GM19468 (cell line): Measurements from ENCODE around the gene PIP4K2A.
"Not testable (repeated sequence)": the region's sequence is repeated elsewhere in the genome, so short reads cannot be mapped to it uniquely, and the experiment has no call there.

ENCODE experiments used
- ATAC-seq: cut with Tn5 transposase; IDR thresholded peaks from one replicate; pipeline ENCODE4 v1.9.1; 2021; ENCODE audit warnings: mild to moderate bottlenecking, moderate library complexity, moderate number of reproducible peaks; ENCODE audit not compliant: unreplicated experiment; ENCODE audit errors: extremely low read depth

Gene PIP4K2A

GRCh38 chr10:22720667-22721066 is 6.3 kb upstream of the PIP4K2A start:
- no peak for ATAC-seq

DNA sequence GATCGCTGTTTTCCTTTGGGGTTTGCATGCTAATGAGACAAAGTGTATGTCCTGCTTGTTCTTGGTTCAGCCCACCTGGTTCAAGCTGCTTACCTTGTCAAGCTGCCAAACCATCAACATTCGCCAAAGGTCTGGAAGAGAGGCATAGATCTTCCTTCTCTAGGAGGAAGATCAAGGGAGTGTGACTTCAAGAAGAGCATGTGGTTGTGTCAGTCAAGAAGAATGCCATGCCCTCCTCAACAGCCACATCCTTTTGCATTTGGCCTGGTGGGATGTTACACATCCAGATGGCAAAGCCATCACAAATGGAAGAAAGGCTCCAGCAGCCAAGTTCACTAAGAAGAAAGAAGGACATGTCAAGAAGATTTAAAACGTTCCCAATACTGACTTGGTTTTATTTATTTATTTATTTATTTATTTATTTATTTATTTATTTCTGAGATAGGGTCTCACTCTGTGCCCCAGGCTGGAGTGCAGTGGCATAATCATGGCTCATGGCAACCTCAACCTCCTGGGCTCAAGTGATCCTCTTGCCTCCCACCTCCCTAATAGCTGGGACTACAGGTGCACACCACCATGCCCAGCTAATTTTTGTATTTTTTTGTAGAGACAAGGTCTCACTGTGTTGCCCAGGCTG is 5.1 kb upstream of the PIP4K2A start:
- no peak for ATAC-seq

GRCh38 chr10:22718659-22719058 is 4.3 kb upstream of the PIP4K2A start:
- not testable (repeated sequence) for ATAC-seq

DNA sequence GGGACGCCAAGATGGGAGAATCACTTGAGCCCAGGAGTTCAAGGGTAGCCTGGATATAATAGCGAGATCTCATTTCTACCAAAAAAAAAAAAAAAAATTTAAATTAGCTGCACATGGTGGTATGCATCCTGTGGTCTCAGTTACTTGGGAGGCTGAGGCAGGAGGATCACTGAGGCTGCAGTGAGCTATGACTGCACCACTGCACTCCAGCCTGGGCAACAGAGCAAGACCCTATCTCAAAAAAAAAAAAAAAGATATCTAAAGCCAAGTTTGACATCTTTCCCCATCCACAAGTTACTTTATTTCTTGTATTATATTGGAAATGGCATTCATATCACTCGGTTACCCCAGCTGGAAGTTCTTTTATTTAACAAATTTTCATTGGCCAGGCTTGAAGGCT is 3.4 kb upstream of the PIP4K2A start:
- ATAC-seq, result no peak

GRCh38 chr10:22716943-22717342 is 2.6 kb upstream of the PIP4K2A start:
- no peak for ATAC-seq

DNA sequence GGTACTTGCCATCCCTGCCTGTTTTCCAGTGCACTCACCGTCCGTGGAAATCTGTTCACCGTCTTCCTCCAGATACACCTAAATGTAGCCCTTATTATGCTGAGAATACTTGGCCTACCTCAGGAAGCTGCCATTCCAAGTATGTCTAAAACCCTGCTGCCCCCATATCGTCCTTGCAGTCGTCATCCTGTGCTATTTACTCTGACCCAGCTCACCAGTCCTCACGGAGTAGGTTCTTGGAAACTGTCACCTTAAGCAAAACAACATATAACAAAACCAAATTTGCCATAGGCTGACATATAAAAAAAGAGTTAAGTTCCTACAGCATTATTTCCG is 880 bp upstream of the PIP4K2A start:
- no peak for ATAC-seq

DNA sequence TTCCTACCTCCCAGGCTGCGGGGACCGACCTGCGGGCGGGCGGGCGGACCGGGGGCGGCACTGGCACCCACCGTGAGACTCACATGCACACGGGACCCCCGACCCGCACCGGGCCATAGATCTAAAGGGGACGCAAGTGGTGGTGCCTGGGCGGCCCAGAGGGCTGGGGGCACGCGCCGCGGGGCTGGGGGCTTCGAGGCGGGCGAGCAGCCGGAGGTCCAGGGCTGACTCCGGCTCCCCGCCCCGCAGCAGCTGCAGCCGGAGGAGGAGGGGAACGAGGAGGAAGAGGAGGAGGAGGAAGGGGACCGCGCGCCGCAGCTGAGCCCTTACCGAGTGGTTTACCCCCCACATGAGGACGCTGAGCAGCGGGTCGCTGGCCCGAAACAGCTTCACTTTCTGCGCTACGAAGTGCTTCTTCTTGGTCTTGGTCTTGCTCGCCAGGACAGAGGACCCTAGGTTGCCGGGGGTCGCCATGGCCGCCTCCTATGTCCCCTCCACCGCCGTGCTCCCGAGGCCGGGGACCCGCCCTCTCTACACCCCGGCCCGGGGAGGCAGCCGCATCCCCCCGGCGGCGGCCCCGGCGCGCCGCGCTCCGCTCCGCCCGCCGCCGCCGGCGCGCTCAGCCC is 412 bp downstream of the PIP4K2A start:
- ATAC-seq, result no peak

DNA sequence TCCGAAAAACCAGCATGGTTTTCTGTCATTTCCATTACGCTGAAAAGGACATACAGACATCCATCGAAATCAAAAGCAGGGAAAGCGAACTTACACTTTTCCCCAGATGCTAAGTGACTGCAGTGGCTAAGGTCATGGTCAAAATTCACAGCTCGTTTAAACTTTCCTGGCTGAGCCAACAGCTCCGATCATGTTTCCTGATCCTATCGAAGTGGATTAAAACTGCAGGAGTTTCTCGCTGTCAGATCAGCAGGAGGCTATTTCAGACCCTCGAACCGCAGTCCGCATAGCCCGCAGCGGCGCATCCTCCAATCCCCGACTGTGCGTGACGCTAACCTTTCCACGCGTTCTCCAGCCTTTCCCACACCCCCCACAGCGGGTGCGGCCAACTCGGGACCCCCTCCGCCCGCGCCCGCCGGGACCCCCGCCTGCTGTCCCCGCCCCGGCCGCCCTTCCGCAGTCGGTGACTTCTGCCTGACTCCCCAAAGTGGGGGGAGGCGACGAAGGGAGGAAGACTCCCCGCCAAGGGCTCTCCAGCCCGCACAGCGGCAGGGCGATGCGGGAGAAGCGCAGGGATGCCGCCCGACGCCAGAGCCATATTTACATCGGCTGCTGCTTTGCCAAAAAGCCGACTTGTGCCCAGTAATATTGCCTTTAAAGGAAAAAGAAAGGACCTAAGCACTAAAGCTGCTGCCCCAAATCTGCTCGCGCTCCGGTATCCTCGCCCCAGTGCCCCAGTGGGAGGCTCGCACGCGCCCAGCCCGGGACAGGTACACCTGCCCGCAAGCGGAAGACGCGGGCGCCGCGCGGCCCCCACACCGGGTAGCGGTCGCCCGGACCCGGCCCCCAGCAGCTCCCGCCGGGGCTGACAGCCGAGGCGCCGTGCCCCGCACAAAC is 1.2 kb downstream of the PIP4K2A start:
- ATAC-seq, result no peak

GRCh38 chr10:22712211-22712955 is 2.0 kb downstream of the PIP4K2A start:
- no peak for ATAC-seq

DNA sequence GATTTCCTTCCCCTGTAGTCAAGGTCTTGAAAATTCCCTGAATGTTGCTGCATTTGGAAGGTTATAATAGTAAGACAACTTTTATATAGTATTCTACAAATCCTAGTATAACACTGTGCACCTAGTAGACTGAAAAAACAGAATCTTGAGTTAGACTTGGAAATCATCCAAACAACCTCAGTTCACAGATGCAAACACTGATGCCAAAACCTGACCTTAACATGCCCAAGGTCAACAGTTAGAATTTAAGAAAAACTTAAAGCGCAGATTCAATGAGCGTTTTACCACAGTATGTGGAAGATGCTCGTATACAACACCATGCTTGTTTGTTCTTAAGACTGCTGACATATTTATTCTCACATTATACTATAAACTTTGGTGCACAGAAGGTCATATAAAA is 3.0 kb downstream of the PIP4K2A start:
- no peak for ATAC-seq

DNA sequence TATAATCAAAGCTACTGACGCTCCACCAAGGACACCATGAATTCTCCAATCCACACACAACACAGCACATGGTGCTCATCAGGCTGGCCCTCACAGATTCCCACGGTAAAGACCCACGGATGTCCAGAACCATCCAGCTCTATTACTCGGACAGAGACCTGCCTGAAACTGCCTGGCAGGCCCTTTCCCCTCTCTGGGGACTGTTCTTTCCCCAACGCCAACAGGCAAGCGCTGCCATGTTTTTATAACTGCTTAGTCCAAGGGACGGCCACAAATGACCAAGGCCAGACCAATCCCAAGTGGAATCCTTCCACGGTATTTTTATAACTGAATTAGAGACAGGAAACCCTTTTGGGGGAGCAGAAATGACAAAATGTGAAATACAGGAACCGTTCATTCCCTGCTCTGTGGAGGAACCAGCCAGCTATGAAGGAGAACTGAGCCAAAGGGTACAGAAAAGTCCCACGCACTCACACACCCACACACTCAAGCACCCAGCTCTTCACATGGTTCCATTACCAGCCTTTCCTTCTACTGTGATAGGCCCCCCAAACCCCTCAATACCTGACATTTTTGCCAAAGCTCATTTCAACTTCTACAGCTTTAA is 4.1 kb downstream of the PIP4K2A start:
- no peak for ATAC-seq

GRCh38 chr10:22708772-22709171 is 5.6 kb downstream of the PIP4K2A start:
- ATAC-seq, result no peak

DNA sequence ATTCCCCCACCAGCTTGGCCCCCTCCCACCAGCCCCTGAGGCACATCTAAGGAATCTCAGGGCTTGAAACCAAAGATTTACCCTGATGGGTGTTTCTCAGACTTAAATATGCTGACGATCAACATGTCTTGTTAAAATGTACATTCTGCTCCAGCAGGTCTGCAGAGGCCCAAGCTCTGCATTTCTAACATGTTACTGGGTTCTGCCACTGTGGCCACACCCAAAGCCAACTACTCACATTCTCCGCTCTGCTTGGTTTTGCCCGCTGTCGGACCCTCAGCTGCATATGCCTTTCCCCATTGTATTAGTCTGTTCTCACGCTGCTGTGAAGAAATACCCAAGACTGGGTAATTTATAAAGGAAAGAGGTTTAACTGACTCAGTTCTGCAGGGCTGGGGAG is 8.9 kb downstream of the PIP4K2A start:
- no peak for ATAC-seq

DNA sequence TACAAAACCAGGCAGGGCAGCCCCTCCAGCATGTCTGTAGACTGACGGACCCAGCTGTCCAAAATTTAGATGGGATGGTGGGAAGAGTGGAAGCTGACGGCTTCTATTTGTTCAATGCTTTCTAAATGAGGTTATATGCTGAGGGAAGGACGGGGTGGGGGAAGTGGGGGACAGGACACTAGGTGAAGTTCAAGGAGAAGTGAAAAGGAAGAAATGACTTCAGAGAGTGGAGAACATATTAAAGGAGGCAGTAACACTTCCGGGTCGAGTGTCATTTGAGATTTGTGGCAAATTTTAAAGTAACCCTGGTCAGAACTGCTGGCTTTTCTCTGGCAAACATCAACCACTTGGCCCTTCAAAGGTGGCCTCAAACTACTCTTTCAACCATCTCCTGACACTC is 9.4 kb downstream of the PIP4K2A start:
- no peak for ATAC-seq

DNA sequence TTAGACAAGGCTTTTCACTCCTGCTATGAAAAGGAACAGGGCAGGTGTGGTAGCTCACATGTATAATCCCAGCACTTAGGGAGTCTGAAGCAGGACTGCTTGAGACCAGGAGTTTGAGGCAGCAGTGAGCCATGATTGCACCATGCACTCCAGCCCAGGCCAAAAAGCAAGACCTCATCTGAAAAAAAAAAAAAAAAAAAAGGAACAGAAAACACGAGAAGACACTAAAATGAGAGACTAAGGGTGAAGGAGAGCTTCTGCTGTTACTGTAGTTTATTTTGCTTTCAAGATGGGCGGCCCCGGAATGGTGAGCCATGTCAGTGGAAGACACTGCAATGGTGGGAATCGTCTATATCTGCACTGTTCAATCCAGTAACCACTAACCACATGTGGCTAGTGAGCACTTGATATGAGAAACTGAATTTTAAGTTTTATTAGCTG is 9.9 kb downstream of the PIP4K2A start:
- no peak for ATAC-seq

DNA sequence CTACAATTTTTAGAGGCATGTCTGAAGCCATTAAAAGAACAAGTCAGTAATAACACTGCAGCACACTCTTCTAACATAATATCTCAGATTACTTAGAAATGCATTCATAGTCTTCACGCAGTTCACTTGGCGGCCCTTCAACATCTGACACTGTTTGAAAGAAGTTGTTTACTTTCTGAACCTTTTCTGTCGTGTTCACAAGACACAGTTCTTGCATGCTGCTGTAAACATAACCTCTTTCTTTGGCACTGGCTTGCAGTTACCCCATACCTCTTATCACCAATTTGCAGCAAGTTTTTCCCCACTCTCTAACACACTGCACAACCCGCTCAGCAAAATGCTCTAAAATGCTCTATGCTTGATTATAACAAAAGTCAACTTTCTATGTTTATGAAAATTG is 12.0 kb downstream of the PIP4K2A start:
- ATAC-seq, result no peak

GRCh38 chr10:22701132-22701826 is 13.1 kb downstream of the PIP4K2A start:
- ATAC-seq, result no peak

GRCh38 chr10:22700489-22700888 is 13.9 kb downstream of the PIP4K2A start:
- ATAC-seq, result no peak

DNA sequence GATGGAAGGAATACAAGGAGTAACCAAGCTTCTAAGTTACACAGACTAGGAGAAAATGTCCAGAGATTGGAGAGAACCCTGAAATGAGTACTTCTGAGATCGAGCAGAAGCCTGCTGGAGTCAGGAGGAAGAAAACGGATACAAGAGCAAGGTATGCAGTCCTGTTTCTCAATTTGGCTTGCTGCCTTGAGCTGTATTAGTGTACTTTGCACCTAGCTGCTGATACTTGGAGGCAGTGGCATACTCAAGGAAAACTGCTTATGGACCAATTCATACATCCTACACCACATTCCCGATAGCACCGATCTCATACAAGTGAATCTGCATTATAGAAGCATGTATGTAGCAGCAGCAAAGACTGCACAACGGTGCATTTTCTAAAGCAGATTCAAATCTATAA is 14.4 kb downstream of the PIP4K2A start:
- no peak for ATAC-seq
